ENCODE results near the gene TAOK3. TPM values are rescaled to one million over a fixed set of nuclear protein-coding genes. Genes with fewer than 3 reads are reported as not detected.

TAOK3 gene
- total RNA-seq, 1 donor from 2014 or later, result 28.6 TPM

- no peak for TF ChIP-seq CTCF (IDR thresholded peaks at IDR 0.05)
- H3K9me3 Mint-ChIP-seq (ENCODE audit: unreplicated experiment), result no peaks in the 10 kb centered on the region
- H3K27me3 Mint-ChIP-seq (ENCODE audit: unreplicated experiment), result no peaks in the 10 kb centered on the region
- no peak overlapping the region for H3K4me3 Mint-ChIP-seq (ENCODE audit: unreplicated experiment)
- peaks cover 6% of the 10 kb centered on the region for H3K4me1 Mint-ChIP-seq (ENCODE audit: unreplicated experiment)
- DNase-seq (ENCODE audit: extremely low spot score, unreplicated experiment), result no peak
- no peak overlapping the region for H3K27ac Mint-ChIP-seq (ENCODE audit: unreplicated experiment)
- H3K36me3 Mint-ChIP-seq (ENCODE audit: unreplicated experiment), result no peaks in the 10 kb centered on the region
Observed at GRCh38 chr12:118219772-118220171, 152.9 kb downstream of the TAOK3 start.

- no peak overlapping the region for H3K4me3 Mint-ChIP-seq (ENCODE audit: unreplicated experiment)
- no peaks in the 10 kb centered on the region for H3K27me3 Mint-ChIP-seq (ENCODE audit: unreplicated experiment)
- no peaks in the 10 kb centered on the region for H3K9me3 Mint-ChIP-seq (ENCODE audit: unreplicated experiment)
- no peak for TF ChIP-seq CTCF (IDR thresholded peaks at IDR 0.05)
- H3K27ac Mint-ChIP-seq (ENCODE audit: unreplicated experiment), result no peak overlapping the region
- DNase-seq (ENCODE audit: extremely low spot score, unreplicated experiment), result no peak
- H3K36me3 Mint-ChIP-seq (ENCODE audit: unreplicated experiment), result no peaks in the 10 kb centered on the region
- H3K4me1 Mint-ChIP-seq (ENCODE audit: unreplicated experiment), result peaks cover 5% of the 10 kb centered on the region
Observed at GRCh38 chr12:118219106-118219505, 153.6 kb downstream of the TAOK3 start.

GRCh38 chr12:118213452-118213851 lies 159.3 kb downstream of the TAOK3 start:
- no peak for TF ChIP-seq CTCF (IDR thresholded peaks at IDR 0.05)
- no peak overlapping the region for H3K27ac Mint-ChIP-seq (ENCODE audit: unreplicated experiment)
- no peak for DNase-seq (ENCODE audit: extremely low spot score, unreplicated experiment)
- no peak overlapping the region for H3K4me3 Mint-ChIP-seq (ENCODE audit: unreplicated experiment)
- H3K4me1 Mint-ChIP-seq (ENCODE audit: unreplicated experiment), result no peaks in the 10 kb centered on the region
- H3K27me3 Mint-ChIP-seq (ENCODE audit: unreplicated experiment), result no peaks in the 10 kb centered on the region
- H3K9me3 Mint-ChIP-seq (ENCODE audit: unreplicated experiment), result no peaks in the 10 kb centered on the region
- peaks cover 14% of the 10 kb centered on the region for H3K36me3 Mint-ChIP-seq (ENCODE audit: unreplicated experiment)

- no peak overlapping the region for H3K27ac Mint-ChIP-seq (ENCODE audit: unreplicated experiment)
- no peak overlapping the region for H3K4me3 Mint-ChIP-seq (ENCODE audit: unreplicated experiment)
- no peaks in the 10 kb centered on the region for H3K9me3 Mint-ChIP-seq (ENCODE audit: unreplicated experiment)
- no peak for TF ChIP-seq CTCF (IDR thresholded peaks at IDR 0.05)
- H3K4me1 Mint-ChIP-seq (ENCODE audit: unreplicated experiment), result no peaks in the 10 kb centered on the region
- H3K36me3 Mint-ChIP-seq (ENCODE audit: unreplicated experiment), result peaks cover 14% of the 10 kb centered on the region
- H3K27me3 Mint-ChIP-seq (ENCODE audit: unreplicated experiment), result no peaks in the 10 kb centered on the region
- DNase-seq (ENCODE audit: extremely low spot score, unreplicated experiment), result no peak
Observed at GRCh38 chr12:118212606-118213005, 160.1 kb downstream of the TAOK3 start.

- Mint-ChIP-seq H3K9me3 (ENCODE audit: unreplicated experiment) (no peaks in the 10 kb centered on the region), H3K27ac (ENCODE audit: unreplicated experiment) (no peak overlapping the region), H3K27me3 (ENCODE audit: unreplicated experiment) (no peaks in the 10 kb centered on the region), H3K4me1 (ENCODE audit: unreplicated experiment) (no peaks in the 10 kb centered on the region), H3K36me3 (ENCODE audit: unreplicated experiment) (peaks cover 7% of the 10 kb centered on the region), H3K4me3 (ENCODE audit: unreplicated experiment) (no peak overlapping the region)
- TF ChIP-seq CTCF (IDR thresholded peaks at IDR 0.05), result no peak
- no peak for DNase-seq (ENCODE audit: extremely low spot score, unreplicated experiment)
Observed at GRCh38 chr12:118206107-118206412, 166.6 kb downstream of the TAOK3 start.
